Effector memory CD4-positive, alpha-beta T cell (primary cell): ENCODE measurements around the gene FANCG.

ENCODE experiments used
- DNase-seq, 3 donors: peaks; one replicate each; pipeline ENCODE4 v3.0.0-alpha.2; 2020
- H3K27ac ChIP-seq: 2 replicates; pipeline ENCODE4 v1.7.0; 2013; ENCODE audit warnings: mild to moderate bottlenecking, low read length, moderate library complexity; ENCODE audit not compliant: insufficient read depth, poor library complexity, severe bottlenecking
- H3K27me3 ChIP-seq: replicated peaks from 2 replicates; pipeline ENCODE4 v1.7.0; 2013; ENCODE audit warnings: mild to moderate bottlenecking, low read length; ENCODE audit not compliant: insufficient read depth, control insufficient read depth, poor library complexity, severe bottlenecking
- H3K36me3 ChIP-seq: 2 replicates; pipeline ENCODE4 v1.7.0; 2013; ENCODE audit warnings: mild to moderate bottlenecking, low read length, moderate library complexity; ENCODE audit not compliant: control insufficient read depth, insufficient read depth
- H3K4me1 ChIP-seq: 2 replicates; pipeline ENCODE4 v1.7.0; 2013; ENCODE audit warnings: low read length, mild to moderate bottlenecking; ENCODE audit not compliant: control insufficient read depth, insufficient read depth, poor library complexity, severe bottlenecking
- H3K4me3 ChIP-seq: 2 replicates; pipeline ENCODE4 v1.7.0; 2013; ENCODE audit warnings: low read length, low read depth, mild to moderate bottlenecking; ENCODE audit not compliant: insufficient read depth, poor library complexity, severe bottlenecking
- H3K9me3 ChIP-seq: 2 replicates; pipeline ENCODE4 v1.7.0; 2013; ENCODE audit warnings: mild to moderate bottlenecking, low read length, moderate library complexity; ENCODE audit not compliant: control insufficient read depth

The FANCG gene

GRCh38 chr9:35111001-35111933, 31.5 kb upstream of the FANCG start:
- H3K9me3 ChIP-seq = no peaks in the 10 kb centered on the region
- peak; percentile 95 to 96 (median 95) for DNase-seq
- peaks cover 40% of the 10 kb centered on the region for H3K4me1 ChIP-seq
- peak overlapping the region; percentile 62 for H3K4me3 ChIP-seq
- H3K36me3 ChIP-seq = peaks cover 19% of the 10 kb centered on the region
- H3K27me3 ChIP-seq = no peaks in the 10 kb centered on the region
- peak overlapping the region; percentile 74 for H3K27ac ChIP-seq

GRCh38 chr9:35110327-35110761, 30.6 kb upstream of the FANCG start:
- Histone ChIP-seq H3K9me3 (no peaks in the 10 kb centered on the region), H3K4me1 (peaks cover 33% of the 10 kb centered on the region), H3K4me3 (no peak overlapping the region), H3K27me3 (no peaks in the 10 kb centered on the region), H3K36me3 (peaks cover 26% of the 10 kb centered on the region), H3K27ac (peak overlapping the region; percentile 74)
- DNase-seq = no peak

GRCh38 chr9:35108946-35109575, 29.3 kb upstream of the FANCG start:
- no peak for DNase-seq
- Histone ChIP-seq H3K27me3 (no peaks in the 10 kb centered on the region), H3K4me1 (peaks cover 20% of the 10 kb centered on the region), H3K27ac (no peak overlapping the region), H3K4me3 (no peak overlapping the region), H3K9me3 (no peaks in the 10 kb centered on the region), H3K36me3 (peaks cover 26% of the 10 kb centered on the region)

GRCh38 chr9:35108461-35108860, 28.7 kb upstream of the FANCG start:
- Histone ChIP-seq H3K4me1 (peaks cover 20% of the 10 kb centered on the region), H3K9me3 (no peaks in the 10 kb centered on the region), H3K36me3 (peaks cover 26% of the 10 kb centered on the region), H3K27me3 (no peaks in the 10 kb centered on the region), H3K4me3 (no peak overlapping the region), H3K27ac (no peak overlapping the region)
- DNase-seq = no peak

DNA sequence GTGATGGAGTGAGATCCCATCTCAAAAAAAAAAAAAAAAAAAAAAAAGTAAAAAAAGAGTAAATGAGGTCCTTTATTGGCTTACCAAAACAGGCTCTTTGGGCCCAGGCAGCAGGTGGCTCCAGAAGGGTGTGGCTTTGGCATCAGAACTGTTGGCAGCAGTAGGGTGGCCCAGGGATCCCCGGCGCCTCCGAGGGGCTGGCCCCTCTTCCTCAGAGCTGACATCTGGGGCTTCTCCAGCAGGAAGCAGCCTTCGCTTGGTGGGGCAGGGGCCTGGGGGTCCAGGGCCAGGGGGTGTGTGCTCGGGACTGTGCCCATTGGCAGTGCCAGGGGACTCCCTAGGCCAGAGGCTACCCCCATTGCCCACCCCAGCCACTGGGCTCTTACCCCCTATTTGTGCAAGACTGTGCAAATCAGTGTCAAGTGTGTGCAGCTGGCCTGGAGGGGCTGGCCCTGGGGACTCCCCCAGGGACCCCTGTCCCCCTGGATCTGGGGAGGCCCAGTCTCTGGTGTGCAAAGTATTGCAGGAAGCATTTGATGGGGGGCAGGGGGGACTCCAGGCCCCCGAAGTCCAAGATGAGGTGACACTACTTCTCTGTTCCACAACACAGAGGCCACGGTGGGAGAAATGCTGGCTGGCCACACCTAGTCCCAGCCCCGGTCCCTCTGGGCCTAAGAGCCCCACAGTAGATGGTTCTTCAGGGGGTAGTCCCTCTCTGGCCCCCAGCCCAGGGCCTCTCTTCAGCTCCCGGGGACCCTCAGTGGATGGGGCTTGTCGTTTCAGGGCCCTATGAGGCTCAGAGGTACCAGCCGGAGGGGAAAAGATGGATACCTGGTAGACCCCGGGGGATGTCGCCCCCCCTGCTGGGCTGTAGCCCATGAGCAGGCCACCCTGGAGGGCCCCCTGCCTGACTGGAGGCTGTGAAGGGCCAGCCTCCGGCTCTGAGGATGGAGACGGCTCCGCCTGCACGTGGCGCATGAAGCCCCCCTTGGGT, 27.9 kb upstream of the FANCG start:
- Histone ChIP-seq H3K4me3 (no peak overlapping the region), H3K4me1 (peaks cover 21% of the 10 kb centered on the region), H3K36me3 (peaks cover 26% of the 10 kb centered on the region), H3K9me3 (no peaks in the 10 kb centered on the region), H3K27ac (no peak overlapping the region), H3K27me3 (no peaks in the 10 kb centered on the region)
- no peak for DNase-seq

DNA sequence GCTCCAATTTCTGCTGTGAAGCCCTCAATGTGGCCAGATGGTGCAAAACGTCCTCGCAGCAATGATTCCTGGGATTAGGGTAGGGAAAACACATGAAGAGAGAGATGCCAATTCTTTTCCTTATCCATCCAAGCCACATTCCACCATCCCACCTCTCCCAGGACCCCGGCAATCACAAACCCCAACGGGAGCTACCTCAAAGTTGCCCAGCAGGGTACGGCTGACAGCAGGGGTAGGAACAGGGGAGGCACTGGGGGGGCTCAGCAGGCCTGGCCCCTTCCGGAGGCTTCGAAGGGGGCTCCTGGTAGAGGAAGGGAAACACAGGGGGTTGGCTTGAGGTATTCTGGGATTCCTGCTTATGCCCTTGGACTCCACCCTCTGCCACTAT, 26.6 kb upstream of the FANCG start:
- Histone ChIP-seq H3K27me3 (no peaks in the 10 kb centered on the region), H3K9me3 (no peaks in the 10 kb centered on the region), H3K4me3 (no peak overlapping the region), H3K4me1 (peaks cover 21% of the 10 kb centered on the region), H3K36me3 (peaks cover 29% of the 10 kb centered on the region), H3K27ac (no peak overlapping the region)
- no peak for DNase-seq

DNA sequence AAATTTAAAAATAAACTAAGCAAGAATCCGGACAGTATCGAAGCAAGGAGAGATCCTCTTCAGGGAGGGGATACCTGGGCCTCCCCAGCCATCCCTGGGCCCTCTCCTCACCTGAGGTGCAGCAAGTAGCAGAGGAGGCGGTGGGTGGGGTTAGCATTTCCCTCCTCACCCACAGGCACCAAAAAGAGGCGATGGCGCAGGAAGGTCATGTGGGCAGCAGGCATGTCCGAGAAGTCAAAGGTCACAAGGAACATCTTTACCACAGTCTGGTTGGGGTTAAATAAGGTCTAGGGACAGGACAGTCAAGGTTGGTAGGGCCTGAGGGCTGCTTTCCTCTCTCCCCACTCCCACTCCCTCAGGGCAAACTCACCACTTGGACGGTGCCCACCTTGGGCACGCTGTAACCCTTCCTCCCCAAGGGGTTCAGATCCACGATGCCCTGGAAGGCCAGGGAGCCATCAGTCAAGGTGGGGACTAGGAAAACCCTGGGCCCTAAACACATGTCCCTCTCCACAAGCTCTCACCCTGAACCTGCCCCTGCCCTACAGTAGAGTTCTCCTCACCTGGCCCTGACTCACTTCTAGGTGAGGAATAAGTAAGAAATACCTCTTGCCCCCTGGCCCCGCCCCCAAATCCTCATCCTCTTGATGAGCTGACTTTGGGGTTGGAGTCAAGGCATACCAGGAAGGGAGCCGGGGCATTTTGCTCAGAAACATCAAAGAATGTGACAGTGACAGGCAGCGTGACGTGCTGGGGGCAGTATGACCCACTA, 26.0 kb upstream of the FANCG start:
- H3K4me3 ChIP-seq = no peak overlapping the region
- peaks cover 35% of the 10 kb centered on the region for H3K36me3 ChIP-seq
- H3K27me3 ChIP-seq = no peaks in the 10 kb centered on the region
- no peak overlapping the region for H3K27ac ChIP-seq
- no peak for DNase-seq
- H3K9me3 ChIP-seq = no peaks in the 10 kb centered on the region
- peaks cover 16% of the 10 kb centered on the region for H3K4me1 ChIP-seq

- DNase-seq = no peak
- Histone ChIP-seq H3K27ac (no peak overlapping the region), H3K27me3 (no peaks in the 10 kb centered on the region), H3K4me3 (no peak overlapping the region), H3K9me3 (no peaks in the 10 kb centered on the region), H3K36me3 (peaks cover 42% of the 10 kb centered on the region), H3K4me1 (peaks cover 14% of the 10 kb centered on the region)
Measured at GRCh38 chr9:35105126-35105525, 25.4 kb upstream of the FANCG start.

- H3K27ac ChIP-seq = peak overlapping the region; percentile 33
Measured at GRCh38 chr9:35104586-35104985, 24.8 kb upstream of the FANCG start.

More at GRCh38 chr9:35104586-35104985, 24.8 kb upstream of the FANCG start:
- no peaks in the 10 kb centered on the region for H3K9me3 ChIP-seq
- H3K4me3 ChIP-seq = no peak overlapping the region
- peaks cover 14% of the 10 kb centered on the region for H3K4me1 ChIP-seq
- no peaks in the 10 kb centered on the region for H3K27me3 ChIP-seq
- no peak for DNase-seq
- peaks cover 47% of the 10 kb centered on the region for H3K36me3 ChIP-seq
